GM18502 (cell line): Measurements from ENCODE around the gene RSBN1.
A peak's percentile ranks its signal among the peaks of the same experiment; 100 is the strongest.
"Not testable (repeated sequence)": the region's sequence is repeated elsewhere in the genome, so short reads cannot be mapped to it uniquely, and the experiment has no call there.

Experiments used
- ATAC-seq: cut with Tn5 transposase; IDR thresholded peaks from one replicate; pipeline ENCODE4 v1.9.1; 2021; ENCODE audit warnings: mild to moderate bottlenecking; ENCODE audit not compliant: unreplicated experiment, poor library complexity

RSBN1 gene

DNA sequence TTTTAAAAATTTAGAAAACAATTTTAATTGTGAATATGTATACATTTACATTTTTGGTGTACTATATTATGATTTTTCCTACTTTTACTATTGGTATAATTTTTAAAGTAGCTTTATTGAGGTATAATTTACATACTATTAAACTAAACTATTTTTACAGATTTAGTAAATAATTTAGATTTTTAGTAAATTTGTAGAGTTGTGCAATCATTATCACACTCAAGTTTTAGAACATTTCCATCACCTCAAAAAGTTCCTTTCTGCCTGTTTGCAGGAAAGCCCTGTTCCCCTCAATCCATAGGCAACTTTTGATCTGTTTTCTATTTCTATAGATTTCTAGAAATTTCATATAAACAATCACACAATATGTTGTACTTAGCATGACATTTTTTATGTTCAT, 61.2 kb downstream of the RSBN1 start:
- ATAC-seq = no peak

- no peak for ATAC-seq
Observed at GRCh38 chr1:113749402-113749801, 62.9 kb downstream of the RSBN1 start.

GRCh38 chr1:113747376-113747775, 64.9 kb downstream of the RSBN1 start:
- ATAC-seq = no peak

- no peak for ATAC-seq
Observed at GRCh38 chr1:113745425-113745824, 66.9 kb downstream of the RSBN1 start.

GRCh38 chr1:113744114-113744513, 68.2 kb downstream of the RSBN1 start:
- ATAC-seq = no peak

- peak; percentile 58 for ATAC-seq
Observed at GRCh38 chr1:113742515-113742914, 69.8 kb downstream of the RSBN1 start.

DNA sequence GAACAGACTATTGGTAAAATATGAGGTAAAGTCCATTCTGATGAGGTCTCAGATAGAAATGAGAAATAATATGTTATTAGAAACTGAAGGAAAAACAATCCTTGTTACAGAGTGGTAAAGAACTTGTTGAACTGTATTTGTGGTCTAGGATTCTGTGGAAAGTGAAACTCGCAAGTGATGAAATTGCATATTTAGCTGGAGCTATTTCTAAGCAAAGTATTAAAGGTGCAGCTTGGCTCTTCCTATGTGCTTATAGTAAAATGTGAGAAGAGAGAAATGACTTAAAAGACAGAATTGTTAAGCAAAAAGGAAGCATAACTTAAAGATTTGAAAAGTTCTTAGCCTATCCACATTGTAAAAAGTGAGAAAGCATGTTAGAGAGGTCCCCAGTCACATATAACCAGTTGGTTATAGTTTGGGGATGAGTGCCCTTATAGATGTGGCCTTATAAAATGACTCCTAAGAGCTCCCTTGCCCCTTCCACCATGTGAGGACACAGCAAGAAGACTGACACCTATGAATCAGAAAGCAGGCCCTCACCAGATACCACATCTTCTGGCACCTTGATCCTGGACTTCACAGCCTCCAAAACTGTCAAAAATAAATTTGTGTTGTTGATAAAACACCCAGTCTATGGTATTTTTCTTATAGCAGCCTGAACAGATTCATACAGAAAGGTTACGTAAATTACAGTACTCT, 77.8 kb downstream of the RSBN1 start:
- no peak for ATAC-seq

- no peak for ATAC-seq
Observed at GRCh38 chr1:113732802-113733201, 79.5 kb downstream of the RSBN1 start.

DNA sequence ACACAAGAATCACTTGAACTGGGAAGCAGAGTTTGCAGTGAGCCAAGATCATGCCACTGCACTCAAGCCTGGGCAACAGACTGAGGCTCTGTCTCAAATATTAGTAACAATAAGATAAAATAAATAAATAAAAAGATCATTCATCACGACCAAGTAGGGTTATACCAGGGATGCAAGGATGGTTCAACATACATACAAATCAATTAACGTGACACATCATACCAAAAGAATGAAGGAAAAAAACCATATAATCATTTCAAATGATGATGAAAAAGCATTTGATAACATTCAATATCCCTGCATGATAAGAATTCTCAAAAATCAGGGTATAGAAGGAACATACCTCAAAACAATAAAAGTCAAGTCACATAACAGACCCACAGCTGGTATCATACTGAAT, 91.3 kb downstream of the RSBN1 start:
- no peak for ATAC-seq

- not testable (repeated sequence) for ATAC-seq
Observed at GRCh38 chr1:113718621-113719020, 93.7 kb downstream of the RSBN1 start.

DNA sequence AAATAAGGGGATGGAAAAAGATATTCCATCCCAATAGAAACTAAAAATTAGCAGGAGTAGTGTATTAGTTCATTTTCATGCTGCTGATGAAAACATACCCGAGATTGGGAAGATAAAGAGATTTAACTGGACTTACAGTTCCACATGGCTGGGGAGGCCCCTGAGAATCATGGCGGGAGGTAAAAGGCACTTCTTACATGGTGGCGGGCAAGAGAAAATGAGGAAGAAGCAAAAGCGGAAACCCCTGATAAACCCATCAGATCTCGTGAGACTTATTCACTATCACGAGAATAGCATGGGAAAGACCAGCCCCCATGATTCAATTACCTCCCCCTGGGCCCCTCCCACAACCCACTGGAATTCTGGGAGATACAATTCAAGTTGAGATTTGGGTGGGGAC, 94.8 kb downstream of the RSBN1 start:
- not testable (repeated sequence) for ATAC-seq

GRCh38 chr1:113714606-113715269, 97.5 kb downstream of the RSBN1 start:
- ATAC-seq = no peak
